H1 (cell line): ENCODE data around the gene AGAP1. TPM values are rescaled to one million over a fixed set of nuclear protein-coding genes. Genes with fewer than 3 reads are reported as not detected.

Source experiments
- CBX5 ChIP-seq: fragments of 300-800, 300-1000 bp; sonication (generic); IDR thresholded peaks from 2 replicates; pipeline ENCODE4 v1.7.1; 2016; ENCODE audit warnings: antibody characterized with exemption, low read length, low read depth
- EP300 ChIP-seq, 2 experiments: IDR thresholded peaks; 1 replicate in 1 of 2; 2 replicates in 1 of 2; pipeline ENCODE4 v1.6.1; 2011 to 2012; ENCODE audit warnings: low read depth in 2 of 2, low read length in 2 of 2, mild to moderate bottlenecking in 2 of 2, borderline replicate concordance in 1 of 2, inconsistent platforms in 1 of 2, moderate library complexity in 1 of 2
- TEAD4 ChIP-seq: IDR thresholded peaks from 2 replicates; pipeline ENCODE4 v1.6.1; 2012; ENCODE audit warnings: low read depth, low read length, inconsistent platforms, mixed read lengths
- polyA plus RNA-seq, 7 experiments: library from polyadenylated mRNA; depleted of rRNA in 3 of 7; stranded (reverse) in 5 of 7; unstranded in 2 of 7; fragments of >200 nt in 5 of 7; fragments of 200-250 nt in 2 of 7; gene quantifications; 1 replicate in 5 of 7; 2 replicates in 1 of 7; 4 replicates in 1 of 7; pipeline versions ENCODE4 v1.2.1 to v1.2.3, GENCODE V29; 2011 to 2013; ENCODE audit warnings: missing spikeins in 2 of 7, mixed read lengths in 2 of 7
- total RNA-seq: library from RNA; stranded (reverse); fragmentation: NEBNext Ultra II Directional; extraction: Animal tissue kit (Norgen Biotek cat#: 25700); gene quantifications from 2 replicates; pipeline ENCODE4 v1.2.1, GENCODE V29; 2021
- TF ChIP-seq, protein P1 (sequence below), 3 experiments: IDR thresholded peaks; 1 replicate in 2 of 3; 2 replicates in 1 of 3; pipeline versions ENCODE4 v1.5.1 to v1.6.1; 2011; ENCODE audit warnings: low read length in 3 of 3, mild to moderate bottlenecking in 3 of 3, inconsistent platforms in 2 of 3, low read depth in 1 of 3, moderate library complexity in 1 of 3; ENCODE audit not compliant: insufficient read depth in 1 of 3; ENCODE audit errors: control extremely low read depth in 1 of 3

Gene AGAP1
- total and polyA plus RNA-seq, 2 of the 8 experiments (the other 6 are each of a cell fraction or from before 2014, with no cell fraction given): 18.1 to 39.4 TPM

- TF ChIP-seq, protein P1, sequence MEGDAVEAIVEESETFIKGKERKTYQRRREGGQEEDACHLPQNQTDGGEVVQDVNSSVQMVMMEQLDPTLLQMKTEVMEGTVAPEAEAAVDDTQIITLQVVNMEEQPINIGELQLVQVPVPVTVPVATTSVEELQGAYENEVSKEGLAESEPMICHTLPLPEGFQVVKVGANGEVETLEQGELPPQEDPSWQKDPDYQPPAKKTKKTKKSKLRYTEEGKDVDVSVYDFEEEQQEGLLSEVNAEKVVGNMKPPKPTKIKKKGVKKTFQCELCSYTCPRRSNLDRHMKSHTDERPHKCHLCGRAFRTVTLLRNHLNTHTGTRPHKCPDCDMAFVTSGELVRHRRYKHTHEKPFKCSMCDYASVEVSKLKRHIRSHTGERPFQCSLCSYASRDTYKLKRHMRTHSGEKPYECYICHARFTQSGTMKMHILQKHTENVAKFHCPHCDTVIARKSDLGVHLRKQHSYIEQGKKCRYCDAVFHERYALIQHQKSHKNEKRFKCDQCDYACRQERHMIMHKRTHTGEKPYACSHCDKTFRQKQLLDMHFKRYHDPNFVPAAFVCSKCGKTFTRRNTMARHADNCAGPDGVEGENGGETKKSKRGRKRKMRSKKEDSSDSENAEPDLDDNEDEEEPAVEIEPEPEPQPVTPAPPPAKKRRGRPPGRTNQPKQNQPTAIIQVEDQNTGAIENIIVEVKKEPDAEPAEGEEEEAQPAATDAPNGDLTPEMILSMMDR (IDR thresholded peaks at IDR 0.05; ENCODE audit: control extremely low read depth in 1 of 3, insufficient read depth in 1 of 3, low read depth in 1 of 3, low read length in 3 of 3): no peak
- TF ChIP-seq CBX5: no peak
- no peak for TF ChIP-seq TEAD4
- no peak for TF ChIP-seq EP300 (IDR thresholded peaks at IDR 0.05; ENCODE audit: borderline replicate concordance in 1 of 2, low read depth in 2 of 2, low read length in 2 of 2)
Measured at GRCh38 chr2:236022128-236022527, 528.3 kb downstream of the AGAP1 start (continued).
